ENCODE measurements around the gene TBC1D22A. TPM values are rescaled to one million over a fixed set of nuclear protein-coding genes. Genes with fewer than 3 reads are reported as not detected.

Gene TBC1D22A
- total RNA-seq, 1 experiment from 2014 or later: 27.6 TPM

- Mint-ChIP-seq H3K4me1 (ENCODE audit: low read depth, unreplicated experiment) (no peaks in the 10 kb centered on the region), H3K27ac (ENCODE audit: unreplicated experiment) (no peak overlapping the region), H3K36me3 (ENCODE audit: insufficient read depth, unreplicated experiment) (no peaks in the 10 kb centered on the region), H3K9me3 (ENCODE audit: low read depth, unreplicated experiment) (no peaks in the 10 kb centered on the region), H3K4me3 (ENCODE audit: low read depth, unreplicated experiment) (no peak overlapping the region), H3K27me3 (ENCODE audit: unreplicated experiment) (peaks cover 52% of the 10 kb centered on the region)
- no peak for DNase-seq
- no peak for TF ChIP-seq CTCF (IDR thresholded peaks at IDR 0.05; ENCODE audit: unreplicated experiment)
- BruUV-seq (replicated peaks): no TSS peak
- CTCF ChIA-PET: no interaction called here
- intact Hi-C loops (cut with micrococcal nuclease; ENCODE audit: unreplicated experiment): no loop called here
These were observed 435.5 kb downstream of the TBC1D22A start for GRCh38 chr22:47197773-47198500.

GRCh38 chr22:47198801-47199251 lies 436.4 kb downstream of the TBC1D22A start:
- no peak for DNase-seq
- H3K27ac Mint-ChIP-seq (ENCODE audit: unreplicated experiment): no peak overlapping the region
- H3K9me3 Mint-ChIP-seq (ENCODE audit: low read depth, unreplicated experiment): no peaks in the 10 kb centered on the region
- no peak overlapping the region for H3K4me3 Mint-ChIP-seq (ENCODE audit: low read depth, unreplicated experiment)
- no peaks in the 10 kb centered on the region for H3K4me1 Mint-ChIP-seq (ENCODE audit: low read depth, unreplicated experiment)
- BruUV-seq (replicated peaks): no TSS peak
- intact Hi-C loops (cut with micrococcal nuclease; ENCODE audit: unreplicated experiment): no loop called here
- CTCF ChIA-PET: no interaction called here
- H3K36me3 Mint-ChIP-seq (ENCODE audit: insufficient read depth, unreplicated experiment): no peaks in the 10 kb centered on the region
- peaks cover 58% of the 10 kb centered on the region for H3K27me3 Mint-ChIP-seq (ENCODE audit: unreplicated experiment)
- TF ChIP-seq CTCF (IDR thresholded peaks at IDR 0.05; ENCODE audit: unreplicated experiment): no peak

- Mint-ChIP-seq H3K9me3 (ENCODE audit: low read depth, unreplicated experiment) (no peaks in the 10 kb centered on the region), H3K27ac (ENCODE audit: unreplicated experiment) (no peak overlapping the region), H3K4me1 (ENCODE audit: low read depth, unreplicated experiment) (no peaks in the 10 kb centered on the region), H3K27me3 (ENCODE audit: unreplicated experiment) (peaks cover 60% of the 10 kb centered on the region), H3K4me3 (ENCODE audit: low read depth, unreplicated experiment) (no peak overlapping the region), H3K36me3 (ENCODE audit: insufficient read depth, unreplicated experiment) (no peaks in the 10 kb centered on the region)
- CTCF ChIA-PET: no interaction called here
- intact Hi-C loops (cut with micrococcal nuclease; ENCODE audit: unreplicated experiment): no loop called here
- no peak for DNase-seq
- no TSS peak for BruUV-seq (replicated peaks)
- no peak for TF ChIP-seq CTCF (IDR thresholded peaks at IDR 0.05; ENCODE audit: unreplicated experiment)
These were observed 437.0 kb downstream of the TBC1D22A start for GRCh38 chr22:47199261-47199978.

GRCh38 chr22:47199979-47200272 lies 437.5 kb downstream of the TBC1D22A start:
- H3K9me3 Mint-ChIP-seq (ENCODE audit: low read depth, unreplicated experiment): no peaks in the 10 kb centered on the region
- intact Hi-C loops (cut with micrococcal nuclease; ENCODE audit: unreplicated experiment): no loop called here
- H3K27me3 Mint-ChIP-seq (ENCODE audit: unreplicated experiment): peaks cover 60% of the 10 kb centered on the region
- H3K4me3 Mint-ChIP-seq (ENCODE audit: low read depth, unreplicated experiment): no peak overlapping the region
- DNase-seq: no peak
- BruUV-seq (replicated peaks): no TSS peak
- CTCF ChIA-PET: no interaction called here
- H3K36me3 Mint-ChIP-seq (ENCODE audit: insufficient read depth, unreplicated experiment): no peaks in the 10 kb centered on the region
- TF ChIP-seq CTCF (IDR thresholded peaks at IDR 0.05; ENCODE audit: unreplicated experiment): no peak
- H3K4me1 Mint-ChIP-seq (ENCODE audit: low read depth, unreplicated experiment): no peaks in the 10 kb centered on the region
- no peak overlapping the region for H3K27ac Mint-ChIP-seq (ENCODE audit: unreplicated experiment)
